GM21723 (cell line): ENCODE results near the gene MTCP1.

ENCODE experiments used
- ATAC-seq: cut with Tn5 transposase; IDR thresholded peaks from one replicate; pipeline ENCODE4 v1.9.1; 2021; ENCODE audit warnings: mild to moderate bottlenecking, moderate library complexity; ENCODE audit not compliant: unreplicated experiment

Gene MTCP1

DNA sequence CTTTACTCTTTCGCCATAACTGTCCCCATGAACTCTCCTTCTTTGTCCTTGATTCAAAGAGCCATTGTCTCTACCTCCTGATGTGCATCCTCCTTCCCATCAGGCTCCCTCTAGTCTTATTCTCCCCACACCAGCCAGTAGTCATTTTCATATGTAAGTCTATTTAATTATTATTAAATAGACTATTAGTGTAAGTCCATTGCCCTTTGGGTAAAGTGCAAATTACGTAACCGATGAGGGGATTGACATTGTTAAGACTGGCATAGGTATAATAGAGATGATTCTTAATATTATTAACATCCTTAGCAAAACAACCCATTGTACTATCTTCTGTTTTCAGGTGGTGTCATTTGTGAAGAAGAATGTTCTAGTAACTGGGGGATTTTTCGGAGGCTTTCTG, 16.7 kb downstream of the MTCP1 start:
- ATAC-seq = no peak

DNA sequence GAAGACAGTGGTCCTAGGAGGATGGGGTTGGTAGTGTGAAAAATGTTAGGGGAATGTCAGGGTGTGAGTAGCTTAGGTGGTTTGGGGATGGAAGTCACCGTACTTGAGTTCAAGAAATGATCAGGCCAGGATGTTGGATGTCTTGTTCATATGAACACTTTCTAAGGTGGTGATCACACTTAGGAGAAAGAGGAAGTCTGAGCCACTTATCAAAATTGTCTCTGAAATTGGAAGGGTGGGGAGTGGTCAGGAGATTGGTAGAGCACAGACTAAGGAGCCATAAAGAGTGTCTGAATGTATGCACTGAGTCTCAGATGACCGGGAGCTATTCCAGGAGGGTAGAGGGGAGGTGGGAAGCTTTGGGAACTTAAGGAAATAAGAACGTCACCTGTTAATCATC, 17.3 kb downstream of the MTCP1 start:
- no peak for ATAC-seq

DNA sequence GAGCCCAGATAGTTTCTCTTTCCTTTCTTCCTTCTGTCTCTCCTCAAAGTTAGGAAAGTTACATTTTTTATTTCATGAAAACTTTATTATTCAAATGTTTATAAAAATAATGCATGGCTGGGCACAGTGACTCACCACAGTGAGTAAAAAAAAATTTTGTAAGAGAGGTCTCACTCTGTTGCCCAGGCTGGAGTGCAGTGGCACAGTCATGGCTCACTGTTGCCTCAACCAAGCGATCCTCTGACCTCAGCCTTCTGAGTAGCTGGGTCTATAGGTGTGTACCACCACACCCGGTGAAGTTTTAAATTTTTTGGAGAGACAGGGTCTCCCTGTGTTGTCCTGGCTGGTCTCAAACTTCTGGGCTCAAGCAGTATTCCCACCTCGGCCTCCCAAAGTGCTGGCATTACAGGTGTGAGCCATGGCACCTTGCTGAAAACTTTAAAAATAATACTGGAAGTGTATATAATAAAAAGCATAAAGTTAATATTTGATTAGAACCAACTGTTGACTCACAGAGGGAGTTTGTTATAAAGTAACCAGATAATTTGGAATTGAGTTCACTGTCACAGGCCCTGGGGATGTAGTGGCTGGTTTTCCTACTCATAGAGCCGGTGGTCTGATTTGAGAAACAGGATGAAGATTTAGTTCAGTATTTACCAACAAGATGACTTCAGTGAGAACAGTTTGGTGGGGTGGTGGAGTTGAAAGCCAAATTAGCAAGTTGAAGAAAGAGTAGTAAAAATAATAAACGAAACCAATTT, 18.0 kb downstream of the MTCP1 start:
- ATAC-seq = no peak

DNA sequence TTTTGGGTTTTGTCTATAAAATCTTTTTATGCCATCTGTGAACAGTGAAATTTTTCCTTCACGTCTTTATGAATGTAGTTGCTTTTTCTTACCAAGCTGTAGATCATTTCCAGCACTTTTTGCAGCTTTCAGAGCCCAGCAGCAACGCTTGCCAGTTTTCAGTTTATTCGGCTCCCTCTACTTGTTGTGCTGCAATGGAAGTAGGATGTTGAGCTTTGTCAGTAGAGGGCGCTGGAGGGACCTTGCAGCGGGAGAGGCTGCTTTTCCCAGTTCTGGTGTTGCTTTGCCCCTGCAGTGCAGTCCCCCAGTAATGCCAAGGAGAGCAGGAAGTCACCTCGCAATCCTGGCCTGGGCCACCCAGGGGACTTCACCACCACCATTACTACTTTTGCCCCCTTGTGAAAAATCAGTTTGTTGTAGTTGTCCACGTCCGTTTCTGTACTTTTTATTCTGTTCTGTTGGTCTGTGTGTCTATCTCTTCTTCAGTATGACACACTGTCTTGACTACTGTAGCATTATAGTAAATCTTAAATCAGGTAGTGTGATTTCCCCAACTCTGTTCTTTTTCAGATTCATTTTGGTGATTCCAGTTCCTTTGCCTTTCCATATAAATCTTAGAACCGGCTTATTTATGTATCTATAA, 21.8 kb downstream of the MTCP1 start:
- ATAC-seq = no peak

DNA sequence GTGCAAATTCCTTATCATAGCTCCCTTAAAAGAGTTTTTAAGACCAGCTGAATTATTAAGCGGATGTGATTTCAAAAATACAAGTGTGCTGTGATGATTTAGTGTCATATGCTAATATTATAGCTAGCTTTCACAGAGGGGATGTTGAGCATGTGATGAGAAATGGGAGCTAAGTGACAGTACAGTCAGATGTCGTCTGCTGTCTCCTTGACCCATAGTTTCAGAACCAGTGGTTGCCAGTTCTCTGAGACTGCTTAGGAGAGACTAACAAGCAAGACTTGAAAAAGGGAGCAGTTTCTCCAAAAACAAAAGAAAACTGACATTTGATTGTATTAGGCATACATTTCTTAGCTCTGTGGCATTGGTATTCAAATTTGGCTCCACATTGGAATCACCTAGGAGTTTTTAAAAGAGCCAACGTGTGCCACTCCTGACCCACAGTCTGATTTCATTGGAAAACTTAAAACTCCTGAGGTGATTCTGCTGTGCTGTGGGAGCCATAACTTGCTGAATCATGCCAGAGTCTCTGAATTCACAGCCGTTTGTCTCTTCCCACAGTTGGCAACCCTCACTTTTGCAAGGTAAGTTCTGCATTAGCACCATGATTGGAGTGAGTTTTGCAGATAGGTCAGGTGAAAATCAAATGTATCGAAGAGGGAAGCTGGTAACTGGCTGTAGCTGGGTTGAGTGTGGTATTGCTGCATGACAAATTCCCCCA, 24.0 kb downstream of the MTCP1 start:
- ATAC-seq = no peak

DNA sequence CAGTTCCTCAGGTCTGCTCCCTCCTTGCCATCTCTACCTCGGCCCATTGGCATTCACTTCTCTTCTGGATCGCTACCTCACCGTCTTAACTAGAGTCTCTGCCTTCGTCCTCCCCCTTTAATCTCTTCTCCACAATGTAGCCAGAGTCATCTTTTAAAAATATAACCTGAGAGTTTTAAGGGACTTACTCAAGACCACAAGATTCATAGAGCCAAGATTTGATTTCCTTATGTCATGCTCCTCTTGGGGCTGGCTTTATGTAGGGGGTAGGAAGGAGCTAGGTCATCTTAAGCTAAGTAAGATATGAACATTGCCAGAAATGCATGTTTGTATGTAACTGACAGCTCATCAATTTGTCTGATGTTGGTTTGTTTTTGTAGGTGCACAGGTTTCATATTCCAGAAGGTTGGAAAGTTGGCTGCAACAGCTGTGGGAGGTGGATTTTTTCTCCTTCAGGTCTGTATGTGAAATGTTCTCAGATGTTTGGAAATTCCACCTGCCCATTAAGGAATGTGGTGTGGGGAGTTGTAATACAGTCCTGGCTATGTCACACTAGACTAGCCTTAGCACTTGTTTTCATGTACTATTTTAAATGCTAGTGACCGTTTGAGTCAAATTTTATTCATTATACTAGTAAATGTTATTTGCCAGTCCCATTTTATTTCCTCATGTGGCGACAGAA, 24.7 kb downstream of the MTCP1 start:
- ATAC-seq = no peak

DNA sequence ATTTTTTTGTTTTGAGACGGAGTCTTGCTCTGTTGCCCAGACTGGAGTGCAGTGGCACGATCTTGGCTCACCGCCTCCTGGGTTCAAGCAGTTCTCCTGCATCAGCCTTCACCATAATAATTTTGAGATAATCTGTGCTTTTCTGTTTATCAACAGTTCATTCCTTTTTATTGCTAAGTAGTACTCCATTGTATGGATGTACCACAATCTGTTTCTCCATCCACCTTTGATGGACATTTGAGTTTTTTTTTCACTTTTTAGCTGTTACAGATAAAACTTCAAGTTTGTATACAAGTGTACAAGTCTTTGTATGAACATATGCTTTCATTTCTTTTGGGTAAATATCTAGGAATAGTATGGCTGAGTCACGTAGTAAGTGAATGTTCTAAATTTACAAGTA, 35.2 kb downstream of the MTCP1 start:
- no peak for ATAC-seq

DNA sequence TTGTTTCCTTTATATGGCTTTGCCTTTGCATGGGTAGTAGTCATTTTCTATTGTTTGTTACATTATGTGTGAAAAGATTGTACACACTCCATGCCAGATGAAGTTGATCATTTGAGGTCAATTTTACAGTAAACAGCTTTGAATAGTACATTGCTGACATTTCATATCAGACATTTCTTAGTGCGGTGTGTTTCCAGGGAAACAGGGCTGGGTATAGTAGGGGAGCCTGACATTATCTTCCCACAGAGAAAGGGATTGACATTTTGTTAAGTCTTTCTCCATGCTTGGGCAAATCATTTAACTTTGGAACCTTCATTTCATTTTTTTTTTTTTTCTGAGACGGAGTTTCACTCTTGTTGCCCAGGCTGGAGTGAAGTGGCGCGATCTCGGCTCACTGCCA, 39.3 kb downstream of the MTCP1 start:
- ATAC-seq = no peak

DNA sequence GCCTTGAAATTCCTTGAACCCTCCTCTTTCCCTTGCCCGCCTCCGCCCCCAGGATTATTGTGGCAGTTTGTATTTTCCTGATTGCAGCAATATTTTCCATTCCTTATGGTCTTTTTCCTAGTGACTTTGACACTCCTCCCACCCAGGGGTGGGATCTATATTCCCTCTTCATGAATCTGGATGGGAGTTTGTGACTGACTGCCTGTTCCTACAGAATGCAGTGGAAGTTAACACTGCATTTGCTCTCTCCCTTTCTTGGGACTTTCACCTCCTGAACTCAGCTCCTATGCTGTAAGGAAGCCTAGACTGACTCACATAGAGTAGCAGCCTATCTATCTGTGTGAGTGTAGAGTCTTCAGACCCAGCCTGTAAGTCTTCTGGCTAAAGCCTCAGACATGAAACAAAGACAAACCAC, 42.1 kb downstream of the MTCP1 start:
- ATAC-seq = no peak

DNA sequence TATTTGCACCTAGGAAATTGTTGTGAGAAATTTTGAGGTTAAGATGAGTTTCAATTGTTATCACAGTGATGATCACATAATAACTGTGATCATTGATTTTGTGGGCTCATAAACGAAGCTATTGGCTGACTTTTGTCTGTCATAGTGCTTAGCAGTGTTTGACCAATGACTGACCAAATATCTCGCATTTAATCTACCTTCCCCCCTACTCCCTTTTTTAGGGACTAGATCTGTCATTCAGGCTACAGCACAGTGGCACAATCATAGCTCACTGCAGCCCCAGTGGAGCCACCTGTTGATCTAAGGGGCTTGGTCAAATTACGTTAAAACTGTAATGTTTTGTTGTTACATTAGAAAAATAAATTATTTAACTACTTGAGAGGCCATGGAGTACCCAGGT, 42.8 kb downstream of the MTCP1 start:
- ATAC-seq = no peak

DNA sequence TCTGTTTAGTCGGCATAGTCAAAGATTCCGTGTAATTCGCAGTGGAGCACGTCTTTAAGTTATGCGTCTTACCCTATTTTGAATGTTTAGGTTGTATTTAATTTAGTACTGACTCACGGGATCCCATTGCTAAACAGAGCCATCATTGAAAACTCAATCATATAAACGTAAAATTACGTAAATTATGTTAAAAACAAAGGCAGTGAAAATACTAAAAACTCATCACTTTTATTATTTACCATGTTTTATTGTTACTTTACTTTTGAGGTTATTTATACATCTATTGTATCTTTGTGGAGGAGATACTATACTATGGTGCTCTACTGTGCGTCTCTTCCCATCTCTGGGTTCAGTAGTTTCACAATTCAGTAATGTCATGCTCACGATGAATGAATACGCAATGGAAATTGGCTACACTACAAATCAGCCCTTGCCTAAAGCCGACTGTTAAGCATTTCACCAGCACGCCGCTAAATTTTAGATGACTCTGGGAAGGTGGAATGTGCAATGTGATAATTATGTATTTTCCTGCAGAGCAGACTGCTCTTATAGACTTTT, 43.3 kb downstream of the MTCP1 start:
- no peak for ATAC-seq

DNA sequence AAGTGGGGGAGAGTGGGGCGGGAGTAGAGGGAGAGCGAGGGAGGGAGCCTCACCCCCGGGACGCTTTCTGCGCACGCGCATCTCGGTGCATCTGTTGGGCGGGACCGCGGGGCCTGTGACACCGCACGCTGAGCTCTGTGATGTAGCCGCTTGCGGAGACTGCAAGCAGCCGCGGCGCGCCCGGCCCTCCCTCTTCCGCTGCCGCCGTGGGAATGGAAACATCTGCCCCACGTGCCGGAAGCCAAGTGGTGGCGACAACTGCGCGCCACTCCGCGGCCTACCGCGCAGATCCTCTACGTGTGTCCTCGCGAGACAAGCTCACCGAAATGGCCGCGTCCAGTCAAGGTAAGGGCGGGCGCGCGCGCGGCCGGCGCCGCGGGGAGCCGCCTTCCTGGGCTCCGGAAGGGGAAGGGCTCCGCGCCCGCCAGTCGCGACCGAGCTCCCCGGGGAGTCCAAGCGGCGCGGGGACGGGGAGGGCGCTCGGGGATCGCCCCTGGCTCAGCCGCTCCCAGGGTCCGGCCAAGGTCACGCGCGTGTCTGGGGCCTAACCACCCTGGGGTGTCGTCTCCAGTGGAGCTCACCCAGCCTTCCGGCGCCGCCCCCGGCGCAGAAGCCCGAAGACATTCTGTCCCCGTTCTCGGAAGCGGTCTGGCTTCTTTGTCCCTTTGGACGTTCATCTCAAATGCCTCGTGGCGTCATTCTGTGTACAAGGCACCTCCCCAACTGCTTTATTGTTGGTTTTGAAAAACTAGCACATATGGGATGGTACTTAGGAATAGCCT, 44.0 kb downstream of the MTCP1 start, which contains the start of gene FUNDC2:
TSS of gene FUNDC2 (plus strand) at position 118 of the 782 bp plus-strand sequence. CDS start at position 213, 95 bp downstream.
- ATAC-seq = peak; percentile 91

DNA sequence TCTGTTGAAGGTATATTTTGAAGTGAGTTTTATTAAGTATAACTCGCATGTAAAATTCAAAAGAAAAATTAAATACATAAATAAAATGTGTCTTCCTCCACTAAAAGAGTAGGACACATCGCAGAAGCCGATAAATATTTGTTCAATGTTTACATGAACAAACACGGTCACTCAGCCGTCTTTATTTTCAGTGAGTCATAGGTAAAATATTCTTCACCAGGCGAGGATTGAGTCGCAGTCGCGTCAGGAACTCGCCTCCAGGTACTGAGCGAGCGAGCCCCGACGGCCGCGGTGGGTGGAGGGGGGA, 44.6 kb downstream of the MTCP1 start:
- no peak for ATAC-seq

DNA sequence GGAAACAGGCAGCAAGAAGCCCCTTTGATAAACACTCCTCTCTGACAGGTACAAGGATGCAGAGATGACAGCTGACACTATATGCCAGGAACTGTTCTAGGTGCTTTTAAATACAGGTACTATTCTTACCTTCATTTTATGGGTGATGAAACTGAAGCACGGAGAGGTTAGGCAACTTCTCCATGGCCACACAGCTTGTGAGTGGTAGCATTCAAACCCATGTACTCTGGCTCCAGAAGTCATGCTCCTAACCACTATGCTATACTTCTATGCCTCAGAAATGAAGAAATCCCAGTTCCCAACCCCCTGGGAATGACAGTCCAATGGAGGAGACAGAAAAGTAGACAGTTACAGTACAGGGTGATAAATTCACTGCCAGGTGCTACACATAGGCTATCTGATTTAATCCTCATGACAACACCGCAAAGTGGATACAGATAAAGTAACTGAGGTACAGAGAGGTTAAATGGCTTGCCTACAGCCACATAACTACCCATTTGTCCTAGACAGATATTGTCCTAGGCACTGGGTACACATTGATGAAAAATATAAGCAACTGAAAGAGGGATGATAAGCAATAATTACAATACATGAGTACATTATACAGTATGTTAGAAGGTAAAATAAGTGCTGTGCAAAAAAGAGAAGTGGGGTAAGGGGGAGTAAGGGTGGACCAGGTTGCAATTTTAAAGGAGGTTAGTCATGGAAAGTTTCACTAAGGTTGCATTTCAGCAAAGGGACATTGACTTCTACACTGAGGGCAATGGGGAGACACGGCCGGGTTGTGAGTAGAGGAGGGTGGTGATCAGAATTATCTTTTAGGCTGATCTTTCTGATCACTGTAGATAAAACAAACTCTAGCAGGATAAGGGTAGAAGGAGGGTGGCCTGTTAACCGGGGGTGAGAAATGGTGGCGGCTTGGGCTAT, 46.8 kb downstream of the MTCP1 start:
- ATAC-seq = no peak

DNA sequence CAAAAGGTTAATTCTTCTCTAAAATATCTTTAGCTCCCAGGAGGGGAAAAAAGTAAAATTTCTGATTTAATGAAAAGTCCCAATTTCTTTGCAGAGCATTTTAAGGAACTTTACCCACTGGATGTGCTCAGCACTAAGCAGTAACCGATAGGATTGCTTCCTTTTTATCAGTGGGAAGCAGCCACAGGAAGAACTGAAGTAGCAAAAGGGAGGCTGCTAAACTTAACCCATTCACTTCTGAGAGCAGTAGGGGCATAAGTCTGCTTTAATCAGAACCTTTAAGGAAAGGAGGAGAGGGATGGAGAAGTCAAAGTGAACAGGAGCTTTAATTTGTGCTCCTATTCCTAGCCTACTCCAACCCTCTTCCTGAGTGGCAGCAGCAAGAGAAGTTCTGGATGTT, 48.4 kb downstream of the MTCP1 start, which contains the start of gene F8:
TSS of gene F8 (minus strand) at position 139 of the 400 bp plus-strand sequence. CDS start 171 bp downstream, outside the sequence.
- ATAC-seq = no peak

DNA sequence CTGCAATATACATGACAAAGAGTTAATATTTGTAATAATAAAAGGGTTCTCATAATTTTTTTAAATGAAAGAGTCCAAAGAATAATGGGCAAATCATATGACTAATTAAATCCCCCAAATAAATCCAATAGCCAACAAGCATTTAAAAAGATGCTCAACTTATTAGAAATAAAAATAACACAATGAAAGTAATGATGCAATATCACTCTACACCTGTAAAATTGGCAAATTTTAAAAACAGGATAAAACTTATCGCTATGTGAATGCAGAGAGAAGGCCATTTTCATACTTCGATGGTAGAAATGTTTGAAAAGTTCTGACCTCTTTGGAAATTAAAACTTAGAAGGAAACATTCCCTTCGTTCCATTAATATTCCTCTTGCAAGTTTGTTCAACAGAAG, 50.3 kb downstream of the MTCP1 start:
- no peak for ATAC-seq
